GM10847 (cell line): ENCODE measurements around the gene DPP8.

Source experiments
- POLR2A ChIP-seq: IDR thresholded peaks from 2 replicates; pipeline ENCODE4 v1.6.1; 2011; ENCODE audit not compliant: insufficient read length; ENCODE audit errors: extremely low read depth

The DPP8 gene

GRCh38 chr15:65529762-65530317 lies 12.4 kb upstream of the DPP8 start:
- no peak for TF ChIP-seq POLR2A

- TF ChIP-seq POLR2A: no peak
Observed at GRCh38 chr15:65528461-65529060, 11.1 kb upstream of the DPP8 start.

DNA sequence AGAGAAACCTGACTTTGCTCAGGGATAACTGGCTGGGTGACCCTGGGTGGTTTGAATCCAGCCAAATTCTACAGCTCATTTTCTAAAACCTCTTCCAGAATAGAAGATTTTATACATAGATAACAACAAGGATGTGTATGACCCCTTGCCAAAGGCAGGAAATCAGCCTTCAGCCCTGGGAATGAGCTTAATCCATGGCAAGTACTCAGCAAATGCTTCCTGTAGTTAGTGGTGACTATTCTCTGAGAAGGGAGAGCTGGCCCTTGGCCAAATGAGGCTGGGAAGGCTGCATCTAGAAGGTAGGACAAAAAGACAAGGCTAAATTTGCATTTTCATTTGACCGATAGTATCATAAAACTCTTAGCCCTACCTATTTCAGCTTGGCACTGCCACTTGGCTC lies 8.1 kb upstream of the DPP8 start:
- no peak for TF ChIP-seq POLR2A

DNA sequence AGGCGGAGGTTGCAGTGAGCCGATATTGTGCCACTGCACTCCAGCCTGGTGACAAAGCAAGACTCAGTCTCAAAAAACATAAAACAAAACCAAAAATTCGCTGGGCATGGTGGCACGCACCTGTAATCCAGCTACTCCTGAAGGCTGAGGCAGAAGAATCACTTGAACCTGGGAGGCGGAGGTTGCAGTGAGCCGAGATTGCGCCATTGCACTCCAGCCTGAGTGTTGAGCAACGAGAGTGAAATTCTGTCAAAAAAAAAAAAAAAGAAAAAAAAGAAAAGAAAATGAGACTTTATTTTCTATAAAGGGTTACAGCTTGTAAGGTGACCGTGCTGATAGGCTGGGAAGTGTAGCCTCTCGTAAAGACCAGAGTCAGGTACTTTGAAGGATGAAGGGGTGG lies 6.7 kb upstream of the DPP8 start:
- TF ChIP-seq POLR2A: no peak

DNA sequence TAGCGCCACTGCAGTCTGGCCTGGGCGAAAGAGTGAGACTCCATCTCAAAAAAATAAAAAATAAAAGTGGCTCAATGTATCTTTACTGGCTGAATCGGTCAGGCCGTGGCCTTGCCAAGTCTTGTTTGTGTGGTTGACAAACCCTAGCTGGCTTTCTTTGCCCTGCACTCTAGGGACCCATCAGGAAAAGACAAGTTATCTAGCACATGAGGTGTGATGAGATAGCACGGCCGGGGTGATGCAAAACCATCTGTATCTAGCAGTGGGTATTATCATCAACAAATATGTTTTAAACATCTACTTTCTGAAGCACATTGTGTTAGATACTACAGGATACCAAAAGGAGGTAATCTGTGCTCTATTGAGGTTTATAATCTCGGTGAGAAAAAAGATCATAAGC lies 3.9 kb upstream of the DPP8 start:
- TF ChIP-seq POLR2A: no peak

GRCh38 chr15:65518633-65519285 lies 1.3 kb upstream of the DPP8 start:
- no peak for TF ChIP-seq POLR2A

GRCh38 chr15:65517866-65518207 lies 348 bp upstream of the DPP8 start:
- no peak for TF ChIP-seq POLR2A

DNA sequence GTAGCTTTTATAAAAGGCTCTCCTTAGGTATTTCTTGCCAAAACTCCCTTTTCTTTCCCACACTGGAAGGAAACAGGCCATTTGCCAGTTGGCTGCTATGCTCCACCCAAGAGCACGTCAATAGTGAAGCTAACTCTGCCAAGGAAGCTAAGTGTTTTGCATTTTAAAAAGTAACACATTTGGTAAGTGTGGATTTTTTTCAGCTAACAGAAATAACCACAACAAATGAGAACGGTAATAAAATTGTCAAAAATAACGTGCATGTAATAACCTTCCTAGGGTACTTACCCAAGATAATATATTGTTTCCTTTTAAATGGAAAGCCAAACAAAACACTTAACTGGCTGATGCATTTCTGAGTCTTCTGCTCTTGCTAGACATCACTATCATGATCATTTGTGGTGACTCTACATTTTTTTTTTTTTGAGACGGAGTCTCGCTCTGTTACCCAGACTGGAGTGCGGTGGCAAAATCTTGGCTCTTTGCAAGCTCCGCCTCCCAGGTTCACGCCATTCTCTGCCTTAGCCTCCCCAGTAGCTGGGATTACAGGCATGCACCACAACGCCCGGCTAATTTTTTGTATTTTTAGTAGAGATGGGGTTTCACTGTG lies 4.6 kb downstream of the DPP8 start:
- no peak for TF ChIP-seq POLR2A

GRCh38 chr15:65512189-65512588 lies 5.3 kb downstream of the DPP8 start:
- TF ChIP-seq POLR2A: no peak

DNA sequence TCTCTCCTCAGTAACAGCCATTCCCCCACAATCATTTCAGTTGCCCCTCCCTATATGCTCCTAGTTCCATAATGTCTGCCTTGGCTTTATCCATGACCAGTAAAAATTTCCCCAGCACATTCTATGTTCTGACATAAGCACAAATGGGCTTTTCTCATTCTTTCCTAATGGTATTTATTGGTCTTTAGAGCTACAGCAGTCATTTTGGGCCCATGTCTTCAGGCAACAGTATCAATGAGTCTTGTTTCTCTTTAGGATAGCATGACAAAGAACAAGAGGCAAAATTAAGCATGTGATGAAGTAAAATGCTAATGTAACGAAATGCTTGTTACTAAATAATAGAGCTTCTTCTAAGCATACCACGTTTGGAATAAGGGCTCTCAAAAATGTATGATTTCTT lies 8.2 kb downstream of the DPP8 start:
- no peak for TF ChIP-seq POLR2A

GRCh38 chr15:65494076-65494475 lies 23.4 kb downstream of the DPP8 start:
- TF ChIP-seq POLR2A: no peak

GRCh38 chr15:65484876-65485275 lies 32.6 kb downstream of the DPP8 start:
- TF ChIP-seq POLR2A: no peak

DNA sequence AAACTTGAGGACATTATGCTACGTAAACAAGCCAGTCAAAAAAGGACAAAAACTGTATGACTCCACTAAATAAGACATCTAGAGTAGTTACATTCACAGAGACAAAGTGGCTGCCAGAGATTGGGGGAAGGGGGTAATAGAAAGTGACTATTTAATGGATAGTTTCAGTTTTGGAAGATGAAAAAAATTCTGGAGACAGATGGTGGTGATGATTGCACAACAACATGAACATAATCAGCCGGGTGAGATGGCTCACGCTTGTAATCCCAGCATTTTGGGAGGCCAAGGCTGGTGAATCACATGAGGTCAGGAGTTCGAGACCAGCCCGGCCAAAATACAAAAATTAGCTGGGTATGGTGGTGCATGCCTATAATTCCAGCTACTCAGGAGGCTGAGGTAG lies 40.6 kb downstream of the DPP8 start:
- TF ChIP-seq POLR2A: no peak

GRCh38 chr15:65470866-65471265 lies 46.6 kb downstream of the DPP8 start:
- no peak for TF ChIP-seq POLR2A

GRCh38 chr15:65468229-65468909 lies 49.1 kb downstream of the DPP8 start:
- no peak for TF ChIP-seq POLR2A

GRCh38 chr15:65466901-65467300 lies 50.6 kb downstream of the DPP8 start:
- no peak for TF ChIP-seq POLR2A
